HepG2 (cell line): ENCODE measurements around the gene FGD2. TPM values are rescaled to one million over a fixed set of nuclear protein-coding genes. Genes with fewer than 3 reads are reported as not detected.

ENCODE experiments used
- BCLAF1 ChIP-seq: fragments of 450-650 bp; IDR thresholded peaks from 2 replicates; pipeline ENCODE4 v1.6.1; 2017; ENCODE audit warnings: mild to moderate bottlenecking
- BRF2 ChIP-seq: sonication (generic); formaldehyde crosslinking; IDR thresholded peaks from 2 replicates; pipeline ENCODE4 v1.8.1; 2022; ENCODE audit warnings: mild to moderate bottlenecking, missing genetic modification reagents
- DMAP1 ChIP-seq: IDR thresholded peaks from 2 replicates; pipeline ENCODE4 v1.6.1; 2016
- ETS1 ChIP-seq: sonication (generic); formaldehyde crosslinking; IDR thresholded peaks from 2 replicates; pipeline ENCODE4 v1.4.0; 2020; ENCODE audit warnings: missing genetic modification reagents
- HBP1 ChIP-seq: IDR thresholded peaks from 2 replicates; pipeline ENCODE4 v1.6.1; 2016; ENCODE audit warnings: low read depth, control low read depth
- IKZF4 ChIP-seq: sonication (generic); formaldehyde crosslinking; IDR thresholded peaks from 2 replicates; pipeline ENCODE4 v1.5.1; 2020; ENCODE audit warnings: borderline replicate concordance, mild to moderate bottlenecking, low read depth, missing genetic modification reagents; ENCODE audit errors: not compliant biosample characterization
- MBNL3 ChIP-seq: fragments of 250-450 bp; sonication (Bioruptor Pico); conservative IDR thresholded peaks from 2 replicates; pipeline ENCODE4 v1.8.0; 2022; ENCODE audit warnings: mild to moderate bottlenecking, inconsistent platforms
- MYC ChIP-seq: sonication (generic); formaldehyde crosslinking; IDR thresholded peaks from 2 replicates; pipeline ENCODE4 v1.9.0; 2021; ENCODE audit warnings: missing genetic modification reagents, borderline replicate concordance
- PAXIP1 ChIP-seq: sonication (generic); formaldehyde crosslinking; conservative IDR thresholded peaks from 2 replicates; pipeline ENCODE4 v1.4.0; 2020; ENCODE audit warnings: mild to moderate bottlenecking, missing genetic modification reagents, moderate library complexity
- PHB2 ChIP-seq: fragments of 450-650 bp; IDR thresholded peaks from 2 replicates; pipeline ENCODE4 v1.6.1; 2018; ENCODE audit not compliant: partially characterized antibody
- PRPF4 ChIP-seq: fragments of 200-400 bp; formaldehyde crosslinking; IDR thresholded peaks from 2 replicates; pipeline ENCODE4 v1.6.1; 2016; ENCODE audit warnings: low read length, low read depth; ENCODE audit not compliant: poor library complexity, severe bottlenecking
- SMAD3 ChIP-seq: sonication (generic); formaldehyde crosslinking; IDR thresholded peaks from 2 replicates; pipeline ENCODE4 v1.4.0; 2020; ENCODE audit warnings: missing genetic modification reagents
- ZNF101 ChIP-seq: sonication (generic); formaldehyde crosslinking; IDR thresholded peaks from 2 replicates; pipeline ENCODE4 v1.4.0; 2020; ENCODE audit warnings: mild to moderate bottlenecking, low read depth, missing genetic modification reagents, borderline replicate concordance
- ZNF121 ChIP-seq: sonication (generic); formaldehyde crosslinking; IDR thresholded peaks from 2 replicates; pipeline ENCODE4 v1.5.0; 2020; ENCODE audit warnings: mild to moderate bottlenecking, missing genetic modification reagents
- ZNF18 ChIP-seq: sonication (generic); formaldehyde crosslinking; IDR thresholded peaks from 2 replicates; pipeline ENCODE4 v1.8.0; 2022; ENCODE audit warnings: mild to moderate bottlenecking, missing genetic modification reagents; ENCODE audit not compliant: insufficient replicate concordance
- ZNF263 ChIP-seq: sonication (generic); formaldehyde crosslinking; IDR thresholded peaks from 2 replicates; pipeline ENCODE4 v1.4.0; 2020; ENCODE audit warnings: missing genetic modification reagents
- polyA plus RNA-seq, 8 experiments: library from polyadenylated mRNA; depleted of rRNA in 3 of 8; stranded (reverse) in 7 of 8; unstranded in 1 of 8; fragments of >200 nt; fragmentation: Illumina TruSeq in 4 of 8; extraction: Trizol in 4 of 8; gene quantifications; 2 replicates each; pipeline versions ENCODE4 v1.2.1 to v1.2.3, GENCODE V29; 2011 to 2016; ENCODE audit warnings: low read depth in 4 of 8, missing spikeins in 1 of 8, mixed read lengths in 1 of 8; ENCODE audit not compliant: insufficient read depth in 1 of 8
- total RNA-seq, 5 experiments: library from RNA; depleted of rRNA; stranded (reverse); fragments of >200 nt; fragmentation: Illumina TruSeq; extraction: Trizol; gene quantifications; 2 replicates each; pipeline ENCODE4 v1.2.3, GENCODE V29; 2016; ENCODE audit warnings: low read depth in 1 of 5

The FGD2 gene
- total and polyA plus RNA-seq, 2 of the 13 experiments (the other 11 are each of a cell fraction or from before 2014, with no cell fraction given): not detected

- no peak for TF ChIP-seq ZNF121 (CRISPR knock-in tag)
- no peak for TF ChIP-seq PHB2
- peak; percentile 48 for TF ChIP-seq ZNF18
- TF ChIP-seq DMAP1 (CRISPR knock-in tag): peak; percentile 81
- TF ChIP-seq BCLAF1: no peak
- TF ChIP-seq IKZF4: peak; percentile 43
- 0 out of 2 replicates have a peak, but pooled peaks have one; percentile 81 for TF ChIP-seq SMAD3 (CRISPR knock-in tag)
- TF ChIP-seq ZNF101 (CRISPR knock-in tag): no peak
- no peak for TF ChIP-seq MBNL3
- no peak for TF ChIP-seq PRPF4
- peak; percentile 55 for TF ChIP-seq MYC (CRISPR knock-in tag)
- TF ChIP-seq BRF2: peak; percentile 77; the same call in 1 of the 2 replicates
- TF ChIP-seq HBP1: peak; percentile 85
- TF ChIP-seq PAXIP1: peak; percentile 88
- 0 out of 2 replicates have a peak, but pooled peaks have one; percentile 61 for TF ChIP-seq ETS1
- TF ChIP-seq ZNF263: peak; percentile 15; the same call in 1 of the 2 replicates
These were observed 54.1 kb downstream of the FGD2 start (continued) for GRCh38 chr6:37059344-37060194.
